Globus pallidus (tissue), 1 donor: ENCODE results near the gene MYO19.
"Not testable (repeated sequence)": the region's sequence is repeated elsewhere in the genome, so short reads cannot be mapped to it uniquely, and the experiment has no call there.

Source experiments
- DNase-seq: peaks from one replicate; pipeline ENCODE4 v3.0.0-alpha.2; 2015; ENCODE audit warnings: low spot score

MYO19 gene

GRCh38 chr17:36501963-36502362 is 32.7 kb downstream of the MYO19 start:
- no peak for DNase-seq

GRCh38 chr17:36501351-36501750 is 33.3 kb downstream of the MYO19 start:
- DNase-seq, result no peak

GRCh38 chr17:36500745-36501225 is 33.9 kb downstream of the MYO19 start:
- no peak for DNase-seq

GRCh38 chr17:36498560-36499300 is 35.9 kb downstream of the MYO19 start:
- DNase-seq, result no peak

- no peak for DNase-seq
Measured at GRCh38 chr17:36498155-36498554, 36.5 kb downstream of the MYO19 start.

GRCh38 chr17:36496018-36496789 is 38.5 kb downstream of the MYO19 start:
- DNase-seq, result peak; percentile 80

GRCh38 chr17:36495076-36495578 is 39.5 kb downstream of the MYO19 start:
- no peak for DNase-seq

- no peak for DNase-seq
Measured at GRCh38 chr17:36494674-36495073, 40.0 kb downstream of the MYO19 start.

- DNase-seq, result no peak
Measured at GRCh38 chr17:36493956-36494355, 40.7 kb downstream of the MYO19 start.

GRCh38 chr17:36486204-36487194 is 48.2 kb downstream of the MYO19 start, which contains the start of gene ZNHIT3:
Gene ZNHIT3 (plus strand): TSS chr17:36486681. CDS start chr17:36486700, 19 bp downstream.
- peak; percentile 92 for DNase-seq

GRCh38 chr17:36485805-36486203 is 48.9 kb downstream of the MYO19 start:
- DNase-seq, result no peak

- DNase-seq, result no peak
Measured at GRCh38 chr17:36485027-36485426, 49.6 kb downstream of the MYO19 start.

GRCh38 chr17:36484021-36484420 is 50.6 kb downstream of the MYO19 start:
- not testable (repeated sequence) for DNase-seq

GRCh38 chr17:36482611-36483504 is 51.8 kb downstream of the MYO19 start:
- DNase-seq, result peak; percentile 69

GRCh38 chr17:36481829-36482228 is 52.8 kb downstream of the MYO19 start:
- no peak for DNase-seq

GRCh38 chr17:36475346-36475970 is 59.2 kb downstream of the MYO19 start:
- peak; percentile 25 for DNase-seq

- DNase-seq, result no peak
Measured at GRCh38 chr17:36474571-36474970, 60.1 kb downstream of the MYO19 start.

GRCh38 chr17:36470499-36470898 is 64.2 kb downstream of the MYO19 start:
- no peak for DNase-seq

- DNase-seq, result no peak
Measured at GRCh38 chr17:36469733-36470132, 64.9 kb downstream of the MYO19 start.
